Stimulated activated CD8-positive, alpha-beta memory T cell treated with anti-CD3 and anti-CD28 coated beads, Interleukin-4, amount 100 ng/mL, for 48 hours (primary cell): ENCODE data around the gene PECR.
"Not testable (repeated sequence)": the region's sequence is repeated elsewhere in the genome, so short reads cannot be mapped to it uniquely, and the experiment has no call there.

ENCODE experiments used
- DNase-seq: peaks from one replicate; pipeline ENCODE4 v3.0.0-alpha.2; 2020

PECR gene

DNA sequence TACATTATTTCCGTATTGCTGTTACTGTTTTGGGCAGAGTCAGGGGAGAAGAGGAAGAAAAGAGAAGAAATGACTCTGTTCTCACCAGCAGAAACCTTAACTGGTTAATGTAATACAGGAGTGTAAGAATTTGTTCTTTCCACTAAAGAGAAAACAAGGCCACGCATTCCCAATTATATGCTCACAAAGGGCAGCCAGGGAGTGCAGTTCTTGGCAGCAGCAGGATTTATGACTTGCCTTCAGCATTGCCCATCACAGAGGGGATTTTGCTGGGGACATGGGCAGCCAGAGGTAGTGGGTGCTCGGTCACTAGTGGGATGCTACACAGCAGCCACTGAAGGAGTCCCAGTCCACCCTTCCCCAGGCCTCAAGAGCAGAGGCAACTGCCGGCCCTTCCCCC lies 86.7 kb downstream of the PECR start:
- DNase-seq: no peak

DNA sequence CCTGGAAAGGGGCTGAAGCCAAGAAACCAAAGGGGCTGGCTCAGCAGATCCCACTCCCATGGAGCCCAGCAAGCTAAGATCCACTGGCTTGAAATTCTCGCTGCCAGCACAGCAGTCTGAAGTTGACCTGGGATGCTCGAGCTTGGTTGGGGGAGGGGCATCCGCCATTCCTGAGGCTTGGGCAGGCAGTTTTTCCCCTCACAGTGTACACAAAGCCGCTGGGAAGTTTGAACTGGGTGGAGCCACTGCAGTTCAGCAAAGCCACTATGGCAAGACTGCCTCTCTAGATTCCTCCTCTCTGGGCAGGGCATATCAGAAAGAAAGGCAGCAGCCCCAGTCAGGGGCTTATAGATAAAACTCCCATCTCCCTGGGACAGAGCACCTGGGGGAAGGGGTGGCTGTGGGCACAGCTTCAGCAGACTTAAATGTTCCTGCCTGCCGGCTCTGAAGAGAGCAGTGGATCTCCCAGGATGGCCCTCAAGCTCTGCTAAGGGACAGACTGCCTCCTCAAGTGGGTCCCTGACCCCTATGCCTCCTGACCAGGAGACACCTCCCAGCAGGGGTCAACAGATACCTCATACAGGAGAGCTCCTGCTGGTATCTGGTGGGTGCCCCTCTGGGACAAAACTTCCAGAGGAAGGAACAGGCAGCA lies 92.9 kb downstream of the PECR start:
- not testable (repeated sequence) for DNase-seq
